HEK293T (cell line): ENCODE measurements around the gene OR14A16.

Source experiments
- CTCF ChIA-PET: fragments of 350-600 bp; formaldehyde crosslinking; extraction: SDS; loops from one replicate; lab custom pipeline; 2021; ENCODE audit warnings: antibody characterized with exemption, inconsistent platforms; lab: Yijun Ruan, JAX
- POLR2A ChIA-PET: fragments of 350-600 bp; formaldehyde crosslinking; extraction: SDS; loops from one replicate; lab custom pipeline; 2020; ENCODE audit warnings: antibody characterized with exemption, inconsistent platforms; lab: Yijun Ruan, JAX
- DNase-seq: peaks from one replicate; pipeline ENCODE4 v3.0.0; 2012; ENCODE audit warnings: mixed read lengths; ENCODE audit errors: extremely low spot score
- ARNT ChIP-seq: fragments of 450-650 bp; IDR thresholded peaks from 2 replicates; pipeline ENCODE4 v1.6.1; 2017; ENCODE audit warnings: mild to moderate bottlenecking
- BHLHE40 ChIP-seq: fragments of 450-650 bp; IDR thresholded peaks from 2 replicates; pipeline ENCODE4 v1.6.1; 2016; ENCODE audit warnings: mild to moderate bottlenecking, moderate library complexity, borderline replicate concordance
- CTBP1 ChIP-seq: fragments of 450-650 bp; IDR thresholded peaks from 2 replicates; pipeline ENCODE4 v1.6.1; 2016; ENCODE audit warnings: borderline replicate concordance
- ELF4 ChIP-seq: fragments of 450-650 bp; IDR thresholded peaks from 2 replicates; pipeline ENCODE4 v1.6.1; 2017; ENCODE audit warnings: antibody characterized with exemption
- FOXA1 ChIP-seq: fragments of 450-650 bp; IDR thresholded peaks from 2 replicates; pipeline ENCODE4 v1.6.1; 2016; ENCODE audit warnings: mild to moderate bottlenecking
- FOXK2 ChIP-seq: fragments of 450-650 bp; IDR thresholded peaks from 2 replicates; pipeline ENCODE4 v1.6.1; 2016; ENCODE audit warnings: mild to moderate bottlenecking
- FOXM1 ChIP-seq: fragments of 450-650 bp; IDR thresholded peaks from 2 replicates; pipeline ENCODE4 v1.6.1; 2017; ENCODE audit warnings: mild to moderate bottlenecking, borderline replicate concordance
- HDGF ChIP-seq: fragments of 450-650 bp; IDR thresholded peaks from 2 replicates; pipeline ENCODE4 v1.6.1; 2017; ENCODE audit warnings: antibody characterized with exemption, borderline replicate concordance
- L3MBTL2 ChIP-seq: fragments of 450-650 bp; conservative IDR thresholded peaks from 2 replicates; pipeline ENCODE4 v1.6.1; 2016; ENCODE audit warnings: mild to moderate bottlenecking
- LEF1 ChIP-seq: fragments of 450-650 bp; IDR thresholded peaks from 2 replicates; pipeline ENCODE4 v1.6.1; 2017; ENCODE audit warnings: mild to moderate bottlenecking, borderline replicate concordance
- NFRKB ChIP-seq: fragments of 450-650 bp; IDR thresholded peaks from 2 replicates; pipeline ENCODE4 v1.6.1; 2016; ENCODE audit warnings: mild to moderate bottlenecking, moderate library complexity
- PKNOX1 ChIP-seq: fragments of 450-650 bp; IDR thresholded peaks from 2 replicates; pipeline ENCODE4 v1.6.1; 2016
- SP1 ChIP-seq: fragments of 450-650 bp; IDR thresholded peaks from 2 replicates; pipeline ENCODE4 v1.6.1; 2017
- SUZ12 ChIP-seq: fragments of 450-650 bp; IDR thresholded peaks from 2 replicates; pipeline ENCODE4 v1.6.1; 2016; ENCODE audit warnings: mild to moderate bottlenecking
- TARDBP ChIP-seq: fragments of 450-650 bp; IDR thresholded peaks from 2 replicates; pipeline ENCODE4 v1.6.1; 2016
- ZNF384 ChIP-seq: fragments of 450-650 bp; IDR thresholded peaks from 2 replicates; pipeline ENCODE4 v1.6.1; 2016

OR14A16 gene

DNA sequence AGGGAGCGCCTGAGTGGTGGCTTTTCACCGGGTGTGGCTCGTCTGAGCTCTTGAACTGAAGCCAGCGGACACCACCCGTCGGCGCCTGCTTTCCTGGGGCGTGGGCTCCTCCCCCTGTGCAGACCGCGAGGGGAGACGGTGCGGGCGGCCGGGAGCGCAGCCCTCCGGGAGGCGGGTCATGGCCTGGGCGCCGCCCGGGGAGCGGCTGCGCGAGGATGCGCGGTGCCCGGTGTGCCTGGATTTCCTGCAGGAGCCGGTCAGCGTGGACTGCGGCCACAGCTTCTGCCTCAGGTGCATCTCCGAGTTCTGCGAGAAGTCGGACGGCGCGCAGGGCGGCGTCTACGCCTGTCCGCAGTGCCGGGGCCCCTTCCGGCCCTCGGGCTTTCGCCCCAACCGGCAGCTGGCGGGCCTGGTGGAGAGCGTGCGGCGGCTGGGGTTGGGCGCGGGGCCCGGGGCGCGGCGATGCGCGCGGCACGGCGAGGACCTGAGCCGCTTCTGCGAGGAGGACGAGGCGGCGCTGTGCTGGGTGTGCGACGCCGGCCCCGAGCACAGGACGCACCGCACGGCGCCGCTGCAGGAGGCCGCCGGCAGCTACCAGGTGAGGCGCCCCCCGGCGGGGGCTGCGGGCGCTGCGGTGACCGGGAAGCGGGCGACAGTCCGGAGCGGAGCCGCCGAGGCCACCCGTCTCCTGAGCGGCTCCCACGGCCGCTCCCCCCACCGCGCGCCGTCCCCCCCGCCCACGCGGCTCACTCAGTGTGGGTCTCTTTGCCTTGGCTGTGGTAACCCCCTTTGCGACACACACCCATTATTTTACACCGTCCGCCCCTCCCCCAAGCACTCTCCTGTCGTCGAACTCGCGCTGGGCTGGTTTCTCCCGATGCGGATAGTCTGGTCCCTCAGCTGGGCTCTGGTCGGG, 33.4 kb upstream of the OR14A16 start, which contains the start of gene TRIM58:
Gene TRIM58, plus strand, starts transcription at position 119 of the 916 bp plus-strand sequence. Its CDS starts 60 bp downstream, at position 179.
- no peak for TF ChIP-seq SP1
- no peak for TF ChIP-seq NFRKB
- DNase-seq: peak; percentile 50
- CTCF ChIA-PET: no interaction called here
- POLR2A ChIA-PET: no interaction called here

GRCh38 chr1:247855911-247856310, 32.0 kb upstream of the OR14A16 start:
- CTCF ChIA-PET: no interaction called here
- POLR2A ChIA-PET: no interaction called here

GRCh38 chr1:247854899-247855545, 31.1 kb upstream of the OR14A16 start:
- ChIA-PET POLR2A (no interaction called here), CTCF (no interaction called here)
- DNase-seq: no peak
- TF ChIP-seq FOXM1 (no peak), SP1 (no peak)

More at GRCh38 chr1:247855911-247856310, 32.0 kb upstream of the OR14A16 start:
- no peak for DNase-seq
- TF ChIP-seq TARDBP (no peak), NFRKB (no peak), FOXK2 (no peak), ELF4 (no peak), ZNF384 (no peak), HDGF (no peak), FOXA1 (no peak), SUZ12 (no peak), PKNOX1 (no peak), CTBP1 (no peak), SP1 (no peak)

GRCh38 chr1:247849616-247850015, 25.7 kb upstream of the OR14A16 start:
- CTCF ChIA-PET: no interaction called here
- no peak for DNase-seq
- TF ChIP-seq ZNF384 (no peak), ARNT (no peak), LEF1 (no peak), TARDBP (no peak), CTBP1 (no peak), FOXM1 (no peak), L3MBTL2 (no peak), PKNOX1 (no peak), SP1 (no peak), FOXK2 (no peak)
- POLR2A ChIA-PET: no interaction called here

- TF ChIP-seq ZNF384: no peak
- no peak for TF ChIP-seq PKNOX1
- no peak for TF ChIP-seq L3MBTL2
- TF ChIP-seq CTBP1: no peak
- TF ChIP-seq NFRKB: no peak
- TF ChIP-seq FOXM1: no peak
- TF ChIP-seq FOXA1: no peak
- no peak for TF ChIP-seq SP1
- no peak for TF ChIP-seq FOXK2
Observed at GRCh38 chr1:247848346-247848745, 24.4 kb upstream of the OR14A16 start.

DNA sequence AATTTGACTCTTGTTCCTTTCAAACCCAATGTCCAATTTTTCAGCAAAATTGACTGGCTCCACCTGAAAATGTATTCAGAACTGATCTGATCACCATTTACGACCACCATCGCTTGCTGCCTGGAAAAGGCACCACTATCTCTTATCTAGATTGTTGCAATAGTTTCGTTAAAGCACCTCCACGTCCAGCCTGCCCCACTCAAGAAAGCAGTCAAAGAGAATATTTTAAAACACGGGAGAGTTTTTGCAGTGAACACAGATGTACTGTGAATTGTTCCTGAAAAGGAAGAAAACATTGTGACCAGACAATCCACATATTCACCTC, 21.7 kb upstream of the OR14A16 start:
- DNase-seq: no peak
- CTCF ChIA-PET: no interaction called here
- POLR2A ChIA-PET: no interaction called here
- TF ChIP-seq L3MBTL2 (no peak), ARNT (no peak), CTBP1 (no peak), ELF4 (no peak), PKNOX1 (no peak), NFRKB (no peak), BHLHE40 (no peak), SP1 (no peak), FOXA1 (no peak), HDGF (no peak), ZNF384 (no peak), SUZ12 (no peak), LEF1 (no peak)

More at GRCh38 chr1:247848346-247848745, 24.4 kb upstream of the OR14A16 start:
- CTCF ChIA-PET: no interaction called here
- no peak for DNase-seq
- POLR2A ChIA-PET: no interaction called here
